Measurements from ENCODE around the gene RSBN1. TPM values are rescaled to one million over a fixed set of nuclear protein-coding genes. Genes with fewer than 3 reads are reported as not detected.

Gene RSBN1
- total RNA-seq, 1 experiment from 2014 or later: 15.5 TPM

DNA sequence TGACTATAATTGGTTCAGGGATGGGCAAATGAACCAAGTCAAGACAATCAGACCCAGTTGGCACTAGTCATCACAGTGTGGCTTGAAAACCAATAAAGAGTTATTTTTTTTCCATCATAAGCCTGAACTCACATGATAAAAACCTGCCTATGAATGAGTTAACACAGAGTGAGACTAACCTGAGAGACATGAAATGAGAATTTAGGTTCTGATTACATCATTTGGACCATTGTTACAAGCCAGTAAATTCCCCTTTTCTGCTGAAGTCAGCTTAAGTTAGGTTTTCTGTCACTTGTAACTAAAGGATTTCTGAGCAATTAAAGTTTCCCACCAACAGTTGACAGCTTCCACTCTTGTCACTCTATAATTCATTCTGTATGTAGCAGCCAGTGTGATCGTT lies 9.6 kb upstream of the RSBN1 start:
- POLR2A ChIA-PET: no interaction called here

DNA sequence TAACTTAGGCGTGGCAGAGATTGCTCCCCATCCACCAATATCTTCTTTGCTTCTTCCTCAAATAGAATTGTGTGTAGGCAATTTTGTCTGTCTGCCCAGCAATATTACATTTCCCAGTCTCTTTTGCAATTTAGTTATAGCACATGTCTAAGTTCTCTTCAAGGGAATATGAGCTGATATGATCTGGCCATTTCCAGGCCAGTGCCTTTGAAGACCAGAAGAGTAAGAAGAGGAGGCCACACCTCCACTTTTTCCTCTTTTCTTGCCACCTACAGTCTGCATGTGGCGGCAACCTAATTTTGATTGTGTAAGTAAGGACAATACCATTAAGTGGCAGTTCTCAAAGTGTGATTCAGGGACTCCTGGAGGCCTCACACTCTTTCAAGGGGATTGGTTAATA lies 6.3 kb upstream of the RSBN1 start:
- Mint-ChIP-seq H3K36me3 (no peaks in the 10 kb centered on the region), H3K27me3 (ENCODE audit: low read depth) (no peaks in the 10 kb centered on the region; the same call in 1 of the 2 replicates), H3K9me3 (no peaks in the 10 kb centered on the region), H3K4me3 (no peak overlapping the region), H3K4me1 (no peaks in the 10 kb centered on the region), H3K27ac (no peak overlapping the region)
- TF ChIP-seq ZNF396 (CRISPR knock-in tag; IDR thresholded peaks at IDR 0.05; ENCODE audit: borderline replicate concordance) (no peak), SMAD3 (CRISPR knock-in tag; IDR thresholded peaks at IDR 0.05; ENCODE audit: borderline replicate concordance) (no peak), PRRX2 (CRISPR knock-in tag; IDR thresholded peaks at IDR 0.05) (no peak), CBFB (CRISPR knock-in tag; IDR thresholded peaks at IDR 0.05; ENCODE audit: low read depth) (no peak), ZNF219 (CRISPR knock-in tag; IDR thresholded peaks at IDR 0.05; ENCODE audit: borderline replicate concordance) (no peak), ZNF138 (CRISPR knock-in tag; conservative IDR thresholded peaks at IDR 0.05) (no peak)
- TF ChIP-seq, protein P1, sequence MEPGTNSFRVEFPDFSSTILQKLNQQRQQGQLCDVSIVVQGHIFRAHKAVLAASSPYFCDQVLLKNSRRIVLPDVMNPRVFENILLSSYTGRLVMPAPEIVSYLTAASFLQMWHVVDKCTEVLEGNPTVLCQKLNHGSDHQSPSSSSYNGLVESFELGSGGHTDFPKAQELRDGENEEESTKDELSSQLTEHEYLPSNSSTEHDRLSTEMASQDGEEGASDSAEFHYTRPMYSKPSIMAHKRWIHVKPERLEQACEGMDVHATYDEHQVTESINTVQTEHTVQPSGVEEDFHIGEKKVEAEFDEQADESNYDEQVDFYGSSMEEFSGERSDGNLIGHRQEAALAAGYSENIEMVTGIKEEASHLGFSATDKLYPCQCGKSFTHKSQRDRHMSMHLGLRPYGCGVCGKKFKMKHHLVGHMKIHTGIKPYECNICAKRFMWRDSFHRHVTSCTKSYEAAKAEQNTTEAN (CRISPR knock-in tag; IDR thresholded peaks at IDR 0.05): no peak
- TF ChIP-seq, protein P2, sequence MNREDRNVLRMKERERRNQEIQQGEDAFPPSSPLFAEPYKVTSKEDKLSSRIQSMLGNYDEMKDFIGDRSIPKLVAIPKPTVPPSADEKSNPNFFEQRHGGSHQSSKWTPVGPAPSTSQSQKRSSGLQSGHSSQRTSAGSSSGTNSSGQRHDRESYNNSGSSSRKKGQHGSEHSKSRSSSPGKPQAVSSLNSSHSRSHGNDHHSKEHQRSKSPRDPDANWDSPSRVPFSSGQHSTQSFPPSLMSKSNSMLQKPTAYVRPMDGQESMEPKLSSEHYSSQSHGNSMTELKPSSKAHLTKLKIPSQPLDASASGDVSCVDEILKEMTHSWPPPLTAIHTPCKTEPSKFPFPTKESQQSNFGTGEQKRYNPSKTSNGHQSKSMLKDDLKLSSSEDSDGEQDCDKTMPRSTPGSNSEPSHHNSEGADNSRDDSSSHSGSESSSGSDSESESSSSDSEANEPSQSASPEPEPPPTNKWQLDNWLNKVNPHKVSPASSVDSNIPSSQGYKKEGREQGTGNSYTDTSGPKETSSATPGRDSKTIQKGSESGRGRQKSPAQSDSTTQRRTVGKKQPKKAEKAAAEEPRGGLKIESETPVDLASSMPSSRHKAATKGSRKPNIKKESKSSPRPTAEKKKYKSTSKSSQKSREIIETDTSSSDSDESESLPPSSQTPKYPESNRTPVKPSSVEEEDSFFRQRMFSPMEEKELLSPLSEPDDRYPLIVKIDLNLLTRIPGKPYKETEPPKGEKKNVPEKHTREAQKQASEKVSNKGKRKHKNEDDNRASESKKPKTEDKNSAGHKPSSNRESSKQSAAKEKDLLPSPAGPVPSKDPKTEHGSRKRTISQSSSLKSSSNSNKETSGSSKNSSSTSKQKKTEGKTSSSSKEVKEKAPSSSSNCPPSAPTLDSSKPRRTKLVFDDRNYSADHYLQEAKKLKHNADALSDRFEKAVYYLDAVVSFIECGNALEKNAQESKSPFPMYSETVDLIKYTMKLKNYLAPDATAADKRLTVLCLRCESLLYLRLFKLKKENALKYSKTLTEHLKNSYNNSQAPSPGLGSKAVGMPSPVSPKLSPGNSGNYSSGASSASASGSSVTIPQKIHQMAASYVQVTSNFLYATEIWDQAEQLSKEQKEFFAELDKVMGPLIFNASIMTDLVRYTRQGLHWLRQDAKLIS (CRISPR knock-in tag; IDR thresholded peaks at IDR 0.05; ENCODE audit: borderline replicate concordance): no peak
- TF ChIP-seq, protein P3, sequence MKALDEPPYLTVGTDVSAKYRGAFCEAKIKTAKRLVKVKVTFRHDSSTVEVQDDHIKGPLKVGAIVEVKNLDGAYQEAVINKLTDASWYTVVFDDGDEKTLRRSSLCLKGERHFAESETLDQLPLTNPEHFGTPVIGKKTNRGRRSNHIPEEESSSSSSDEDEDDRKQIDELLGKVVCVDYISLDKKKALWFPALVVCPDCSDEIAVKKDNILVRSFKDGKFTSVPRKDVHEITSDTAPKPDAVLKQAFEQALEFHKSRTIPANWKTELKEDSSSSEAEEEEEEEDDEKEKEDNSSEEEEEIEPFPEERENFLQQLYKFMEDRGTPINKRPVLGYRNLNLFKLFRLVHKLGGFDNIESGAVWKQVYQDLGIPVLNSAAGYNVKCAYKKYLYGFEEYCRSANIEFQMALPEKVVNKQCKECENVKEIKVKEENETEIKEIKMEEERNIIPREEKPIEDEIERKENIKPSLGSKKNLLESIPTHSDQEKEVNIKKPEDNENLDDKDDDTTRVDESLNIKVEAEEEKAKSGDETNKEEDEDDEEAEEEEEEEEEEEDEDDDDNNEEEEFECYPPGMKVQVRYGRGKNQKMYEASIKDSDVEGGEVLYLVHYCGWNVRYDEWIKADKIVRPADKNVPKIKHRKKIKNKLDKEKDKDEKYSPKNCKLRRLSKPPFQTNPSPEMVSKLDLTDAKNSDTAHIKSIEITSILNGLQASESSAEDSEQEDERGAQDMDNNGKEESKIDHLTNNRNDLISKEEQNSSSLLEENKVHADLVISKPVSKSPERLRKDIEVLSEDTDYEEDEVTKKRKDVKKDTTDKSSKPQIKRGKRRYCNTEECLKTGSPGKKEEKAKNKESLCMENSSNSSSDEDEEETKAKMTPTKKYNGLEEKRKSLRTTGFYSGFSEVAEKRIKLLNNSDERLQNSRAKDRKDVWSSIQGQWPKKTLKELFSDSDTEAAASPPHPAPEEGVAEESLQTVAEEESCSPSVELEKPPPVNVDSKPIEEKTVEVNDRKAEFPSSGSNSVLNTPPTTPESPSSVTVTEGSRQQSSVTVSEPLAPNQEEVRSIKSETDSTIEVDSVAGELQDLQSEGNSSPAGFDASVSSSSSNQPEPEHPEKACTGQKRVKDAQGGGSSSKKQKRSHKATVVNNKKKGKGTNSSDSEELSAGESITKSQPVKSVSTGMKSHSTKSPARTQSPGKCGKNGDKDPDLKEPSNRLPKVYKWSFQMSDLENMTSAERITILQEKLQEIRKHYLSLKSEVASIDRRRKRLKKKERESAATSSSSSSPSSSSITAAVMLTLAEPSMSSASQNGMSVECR (CRISPR knock-in tag; IDR thresholded peaks at IDR 0.05; ENCODE audit: borderline replicate concordance): no peak
- ChIA-PET CTCF (interaction anchor here (0.9 kb wide), 1 partner anchor 17 kb away, joined by 3 read pairs; no protein-coding TSS in a partner anchor), POLR2A (no interaction called here)
- DNase-seq (ENCODE audit: low spot score) (no peak), ATAC-seq (no peak)

More for the DNA sequence above, 9.6 kb upstream of the RSBN1 start:
- TF ChIP-seq ELF4 (CRISPR knock-in tag; IDR thresholded peaks at IDR 0.05; ENCODE audit: low read depth) (no peak), GRHL2 (CRISPR knock-in tag; IDR thresholded peaks at IDR 0.05; ENCODE audit: insufficient replicate concordance, severe bottlenecking) (no peak), JUN (CRISPR knock-in tag; IDR thresholded peaks at IDR 0.05) (no peak), ZNF396 (CRISPR knock-in tag; IDR thresholded peaks at IDR 0.05; ENCODE audit: borderline replicate concordance) (no peak), NFATC4 (CRISPR knock-in tag; IDR thresholded peaks at IDR 0.05) (no peak), ZNF671 (CRISPR knock-in tag; IDR thresholded peaks at IDR 0.05) (no peak)
- TF ChIP-seq, protein P4, sequence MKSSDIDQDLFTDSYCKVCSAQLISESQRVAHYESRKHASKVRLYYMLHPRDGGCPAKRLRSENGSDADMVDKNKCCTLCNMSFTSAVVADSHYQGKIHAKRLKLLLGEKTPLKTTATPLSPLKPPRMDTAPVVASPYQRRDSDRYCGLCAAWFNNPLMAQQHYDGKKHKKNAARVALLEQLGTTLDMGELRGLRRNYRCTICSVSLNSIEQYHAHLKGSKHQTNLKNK (CRISPR knock-in tag; IDR thresholded peaks at IDR 0.05): no peak
- TF ChIP-seq, protein P5, sequence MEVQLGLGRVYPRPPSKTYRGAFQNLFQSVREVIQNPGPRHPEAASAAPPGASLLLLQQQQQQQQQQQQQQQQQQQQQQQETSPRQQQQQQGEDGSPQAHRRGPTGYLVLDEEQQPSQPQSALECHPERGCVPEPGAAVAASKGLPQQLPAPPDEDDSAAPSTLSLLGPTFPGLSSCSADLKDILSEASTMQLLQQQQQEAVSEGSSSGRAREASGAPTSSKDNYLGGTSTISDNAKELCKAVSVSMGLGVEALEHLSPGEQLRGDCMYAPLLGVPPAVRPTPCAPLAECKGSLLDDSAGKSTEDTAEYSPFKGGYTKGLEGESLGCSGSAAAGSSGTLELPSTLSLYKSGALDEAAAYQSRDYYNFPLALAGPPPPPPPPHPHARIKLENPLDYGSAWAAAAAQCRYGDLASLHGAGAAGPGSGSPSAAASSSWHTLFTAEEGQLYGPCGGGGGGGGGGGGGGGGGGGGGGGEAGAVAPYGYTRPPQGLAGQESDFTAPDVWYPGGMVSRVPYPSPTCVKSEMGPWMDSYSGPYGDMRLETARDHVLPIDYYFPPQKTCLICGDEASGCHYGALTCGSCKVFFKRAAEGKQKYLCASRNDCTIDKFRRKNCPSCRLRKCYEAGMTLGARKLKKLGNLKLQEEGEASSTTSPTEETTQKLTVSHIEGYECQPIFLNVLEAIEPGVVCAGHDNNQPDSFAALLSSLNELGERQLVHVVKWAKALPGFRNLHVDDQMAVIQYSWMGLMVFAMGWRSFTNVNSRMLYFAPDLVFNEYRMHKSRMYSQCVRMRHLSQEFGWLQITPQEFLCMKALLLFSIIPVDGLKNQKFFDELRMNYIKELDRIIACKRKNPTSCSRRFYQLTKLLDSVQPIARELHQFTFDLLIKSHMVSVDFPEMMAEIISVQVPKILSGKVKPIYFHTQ (CRISPR knock-in tag; IDR thresholded peaks at IDR 0.05): no peak
- Mint-ChIP-seq H3K27ac (no peak overlapping the region), H3K27me3 (ENCODE audit: low read depth) (peaks cover 4% of the 10 kb centered on the region; the same call in 1 of the 2 replicates), H3K9me3 (peaks cover 2% of the 10 kb centered on the region; the same call in 1 of the 2 replicates), H3K36me3 (no peaks in the 10 kb centered on the region), H3K4me3 (no peak overlapping the region), H3K4me1 (no peaks in the 10 kb centered on the region)
- no peak for ATAC-seq
- CTCF ChIA-PET: interaction anchor here (0.6 kb wide), 1 partner anchor 70 kb away, joined by 4 read pairs; no protein-coding TSS in a partner anchor
- no peak for DNase-seq (ENCODE audit: low spot score)
